SK-N-SH treated with all-trans-retinoic acid at 6 μM for 48 hours (cell line): ENCODE data around the gene GRM4.

Experiments used
- ATAC-seq: fragments of 200-7000 bp; cut with Tn5 transposase; 3 replicates; pipeline ENCODE4 v1.9.1; 2020; ENCODE audit warnings: mild to moderate bottlenecking, moderate library complexity
- ARNTL ChIP-seq: fragments of 450-650 bp; formaldehyde crosslinking; IDR thresholded peaks from 2 replicates; pipeline ENCODE4 v1.5.0; 2020; ENCODE audit warnings: low read depth, mild to moderate bottlenecking, moderate library complexity, borderline replicate concordance
- BACH2 ChIP-seq: fragments of 250-450 bp; sonication (Bioruptor Pico); IDR thresholded peaks from 2 replicates; pipeline ENCODE4 v1.9.0; 2021; ENCODE audit warnings: mild to moderate bottlenecking, borderline replicate concordance
- CSDC2 ChIP-seq: fragments of 250-450 bp; sonication (Bioruptor Pico); IDR thresholded peaks from 2 replicates; pipeline ENCODE4 v1.5.0; 2020; ENCODE audit warnings: mild to moderate bottlenecking, moderate library complexity
- ESRRG ChIP-seq: fragments of 250-450 bp; sonication (Bioruptor Pico); IDR thresholded peaks from 2 replicates; pipeline ENCODE4 v1.6.1; 2021; ENCODE audit warnings: mild to moderate bottlenecking
- GLIS3 ChIP-seq: fragments of 250-450 bp; sonication (Bioruptor Pico); IDR thresholded peaks from 2 replicates; pipeline ENCODE4 v1.5.0; 2020; ENCODE audit warnings: mild to moderate bottlenecking, moderate library complexity
- ISL1 ChIP-seq: fragments of 250-450 bp; sonication (Bioruptor Pico); IDR thresholded peaks from 2 replicates; pipeline ENCODE4 v2.1.2; 2022; ENCODE audit warnings: mild to moderate bottlenecking, moderate library complexity
- PPARA ChIP-seq: fragments of 250-450 bp; sonication (Bioruptor Pico); IDR thresholded peaks from 2 replicates; pipeline ENCODE4 v1.5.0; 2020; ENCODE audit warnings: mild to moderate bottlenecking, borderline replicate concordance
- RARB ChIP-seq: fragments of 250-450 bp; sonication (Bioruptor Pico); IDR thresholded peaks from 2 replicates; pipeline ENCODE4 v1.8.0; 2021; ENCODE audit warnings: mild to moderate bottlenecking, moderate library complexity
- SNAI2 ChIP-seq: fragments of 250-450 bp; sonication (Bioruptor Pico); IDR thresholded peaks from 2 replicates; pipeline ENCODE4 v1.5.0; 2020; ENCODE audit warnings: mild to moderate bottlenecking, moderate library complexity
- TCF4 ChIP-seq: fragments of 250-450 bp; sonication (Bioruptor Pico); IDR thresholded peaks from 2 replicates; pipeline ENCODE4 v1.8.0; 2021; ENCODE audit warnings: mild to moderate bottlenecking, moderate library complexity, borderline replicate concordance
- TOX ChIP-seq: fragments of 250-450 bp; sonication (Bioruptor Pico); IDR thresholded peaks from 2 replicates; pipeline ENCODE4 v1.8.0; 2021; ENCODE audit warnings: mild to moderate bottlenecking, moderate library complexity, borderline replicate concordance
- ZC3H10 ChIP-seq: fragments of 250-450 bp; sonication (Bioruptor Pico); IDR thresholded peaks from 2 replicates; pipeline ENCODE4 v1.5.1; 2021; ENCODE audit warnings: mild to moderate bottlenecking, moderate library complexity
- ZFP3 ChIP-seq: fragments of 250-450 bp; sonication (Bioruptor Pico); IDR thresholded peaks from 2 replicates; pipeline ENCODE4 v1.5.0; 2020; ENCODE audit warnings: mild to moderate bottlenecking, moderate library complexity
- ZFP30 ChIP-seq: fragments of 450-650 bp; formaldehyde crosslinking; IDR thresholded peaks from 2 replicates; pipeline ENCODE4 v1.5.0; 2022; ENCODE audit warnings: mild to moderate bottlenecking, moderate library complexity
- ZNF565 ChIP-seq: fragments of 450-650 bp; formaldehyde crosslinking; conservative IDR thresholded peaks from 2 replicates; pipeline ENCODE4 v1.5.0; 2020; ENCODE audit warnings: low read depth, mild to moderate bottlenecking, moderate library complexity
- ZNF70 ChIP-seq: fragments of 450-650 bp; formaldehyde crosslinking; IDR thresholded peaks from 2 replicates; pipeline ENCODE4 v1.5.0; 2020; ENCODE audit warnings: mild to moderate bottlenecking, moderate library complexity
- ZNF8 ChIP-seq: fragments of 450-650 bp; formaldehyde crosslinking; IDR thresholded peaks from 2 replicates; pipeline ENCODE4 v1.5.0; 2020; ENCODE audit warnings: mild to moderate bottlenecking, moderate library complexity
- TF ChIP-seq, protein P1 (sequence below): fragments of 250-450 bp; sonication (Bioruptor Pico); IDR thresholded peaks from 2 replicates; pipeline ENCODE4 v1.5.0; 2020; ENCODE audit warnings: mild to moderate bottlenecking, moderate library complexity
- TF ChIP-seq, protein P2 (sequence below): fragments of 250-450 bp; sonication (Bioruptor Pico); IDR thresholded peaks from 2 replicates; pipeline ENCODE4 v1.5.1; 2020; ENCODE audit warnings: low read depth, mild to moderate bottlenecking, moderate library complexity
- TF ChIP-seq, protein P3 (sequence below): fragments of 250-450 bp; sonication (Bioruptor Pico); IDR thresholded peaks from 2 replicates; pipeline ENCODE4 v1.5.1; 2021; ENCODE audit warnings: mild to moderate bottlenecking, moderate library complexity
- TF ChIP-seq, protein P4 (sequence below): fragments of 250-450 bp; sonication (Bioruptor Pico); IDR thresholded peaks from 2 replicates; pipeline ENCODE4 v1.8.0; 2021; ENCODE audit warnings: low read depth, mild to moderate bottlenecking, moderate library complexity, borderline replicate concordance
- TF ChIP-seq, protein P5 (sequence below): fragments of 250-450 bp; sonication (Bioruptor Pico); IDR thresholded peaks from 2 replicates; pipeline ENCODE4 v1.8.0; 2020; ENCODE audit warnings: mild to moderate bottlenecking, moderate library complexity, borderline replicate concordance

Gene GRM4

DNA sequence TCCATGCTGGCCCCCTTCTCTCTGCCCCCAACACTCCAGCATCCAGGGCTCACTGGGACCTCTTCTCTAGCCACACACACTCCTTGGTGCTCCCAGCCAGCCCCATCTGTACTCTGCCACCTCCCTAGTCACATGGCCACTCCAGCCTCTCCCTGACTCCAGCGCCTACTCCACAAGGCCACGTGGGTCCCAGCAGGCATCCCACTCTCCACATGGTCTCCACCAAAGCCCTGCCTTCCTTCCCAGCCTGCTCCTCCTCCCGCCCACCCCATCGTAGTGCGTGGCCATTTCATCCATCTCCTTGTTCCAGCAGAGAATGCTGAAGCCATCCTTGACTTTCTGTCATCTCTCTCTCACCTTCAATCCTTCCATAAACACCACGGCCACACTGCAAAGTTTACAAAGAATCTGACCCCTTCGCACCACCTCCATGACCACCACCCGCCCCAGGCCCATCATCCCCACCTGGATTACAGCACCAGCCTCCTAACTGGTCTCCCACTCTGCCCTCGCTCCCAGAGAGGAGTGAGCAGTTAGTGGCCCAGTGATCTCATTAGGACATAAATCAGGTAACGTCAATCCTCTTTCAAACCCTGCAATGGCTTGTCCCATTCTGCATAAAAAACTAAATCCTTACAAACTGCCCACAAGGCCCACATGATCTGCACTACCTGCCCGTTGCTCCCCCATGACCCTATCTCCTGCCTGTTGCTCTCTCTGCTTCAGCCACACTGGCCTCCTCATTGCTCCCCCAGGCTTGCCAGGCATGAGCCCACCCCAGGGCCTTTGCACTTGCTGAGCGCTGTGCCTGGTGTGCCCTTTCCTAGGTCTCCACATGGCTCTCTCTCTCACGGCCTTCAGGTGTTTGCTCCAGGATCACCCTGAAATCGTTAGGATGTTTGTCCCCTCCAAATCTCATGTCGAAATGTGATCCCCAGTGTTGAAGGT is 96.2 kb downstream of the GRM4 start:
- no peak for ATAC-seq
- TF ChIP-seq RARB (CRISPR knock-in tag) (no peak), GLIS3 (CRISPR knock-in tag) (no peak), BACH2 (CRISPR knock-in tag) (no peak), ISL1 (CRISPR knock-in tag) (no peak), ZNF70 (CRISPR knock-in tag) (no peak), TOX (no peak), ZNF8 (CRISPR knock-in tag) (no peak), ZFP3 (CRISPR knock-in tag) (no peak), ESRRG (CRISPR knock-in tag) (no peak), ZFP30 (CRISPR knock-in tag) (no peak)
- TF ChIP-seq, protein P1, sequence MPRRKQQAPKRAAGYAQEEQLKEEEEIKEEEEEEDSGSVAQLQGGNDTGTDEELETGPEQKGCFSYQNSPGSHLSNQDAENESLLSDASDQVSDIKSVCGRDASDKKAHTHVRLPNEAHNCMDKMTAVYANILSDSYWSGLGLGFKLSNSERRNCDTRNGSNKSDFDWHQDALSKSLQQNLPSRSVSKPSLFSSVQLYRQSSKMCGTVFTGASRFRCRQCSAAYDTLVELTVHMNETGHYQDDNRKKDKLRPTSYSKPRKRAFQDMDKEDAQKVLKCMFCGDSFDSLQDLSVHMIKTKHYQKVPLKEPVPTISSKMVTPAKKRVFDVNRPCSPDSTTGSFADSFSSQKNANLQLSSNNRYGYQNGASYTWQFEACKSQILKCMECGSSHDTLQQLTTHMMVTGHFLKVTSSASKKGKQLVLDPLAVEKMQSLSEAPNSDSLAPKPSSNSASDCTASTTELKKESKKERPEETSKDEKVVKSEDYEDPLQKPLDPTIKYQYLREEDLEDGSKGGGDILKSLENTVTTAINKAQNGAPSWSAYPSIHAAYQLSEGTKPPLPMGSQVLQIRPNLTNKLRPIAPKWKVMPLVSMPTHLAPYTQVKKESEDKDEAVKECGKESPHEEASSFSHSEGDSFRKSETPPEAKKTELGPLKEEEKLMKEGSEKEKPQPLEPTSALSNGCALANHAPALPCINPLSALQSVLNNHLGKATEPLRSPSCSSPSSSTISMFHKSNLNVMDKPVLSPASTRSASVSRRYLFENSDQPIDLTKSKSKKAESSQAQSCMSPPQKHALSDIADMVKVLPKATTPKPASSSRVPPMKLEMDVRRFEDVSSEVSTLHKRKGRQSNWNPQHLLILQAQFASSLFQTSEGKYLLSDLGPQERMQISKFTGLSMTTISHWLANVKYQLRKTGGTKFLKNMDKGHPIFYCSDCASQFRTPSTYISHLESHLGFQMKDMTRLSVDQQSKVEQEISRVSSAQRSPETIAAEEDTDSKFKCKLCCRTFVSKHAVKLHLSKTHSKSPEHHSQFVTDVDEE (CRISPR knock-in tag), result no peak

DNA sequence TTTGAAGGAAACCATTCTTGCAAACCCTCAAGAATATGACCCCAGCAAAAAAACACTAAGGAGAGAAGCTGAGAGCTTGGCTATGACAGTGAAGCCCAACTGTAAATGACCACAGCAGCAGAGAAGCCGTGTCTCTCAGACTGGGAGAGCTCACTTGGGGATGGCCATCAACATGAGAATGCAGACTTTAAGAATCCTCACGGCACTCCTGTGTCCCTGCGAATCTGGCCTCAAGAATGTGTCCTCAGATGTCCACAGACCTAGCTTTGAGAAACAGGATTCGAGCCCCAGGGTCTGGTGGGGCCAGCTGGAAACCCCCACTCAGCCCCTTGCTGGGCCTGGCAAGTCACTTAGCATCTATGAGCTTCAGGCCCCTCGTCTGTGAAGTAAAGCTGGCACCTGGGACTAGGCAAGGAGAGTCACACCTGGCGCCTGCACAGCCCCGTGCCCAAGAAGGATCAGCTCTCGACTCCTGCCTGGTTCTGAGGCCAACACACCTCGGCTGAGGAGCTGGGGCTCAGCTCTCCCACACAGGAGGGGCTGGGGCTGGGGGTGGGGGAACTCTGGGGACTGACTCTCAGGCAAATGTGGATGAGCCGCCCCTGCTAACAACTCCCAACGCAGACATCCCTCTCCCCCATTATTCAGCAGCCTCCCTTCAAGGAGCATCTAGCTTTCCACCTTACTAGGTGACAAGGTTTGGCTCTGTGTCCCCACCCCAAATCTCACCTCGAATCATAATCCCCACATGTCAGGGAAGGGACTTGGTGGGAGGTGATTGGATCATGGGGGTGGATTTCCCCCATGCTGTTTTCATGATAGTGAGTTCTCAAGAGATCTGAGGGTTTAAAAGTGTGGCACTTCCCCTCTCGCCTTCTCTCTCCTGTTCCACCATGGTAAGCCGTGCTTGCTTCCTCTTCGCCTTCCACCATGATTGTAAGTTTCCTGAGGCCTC is 97.7 kb downstream of the GRM4 start:
- no peak for ATAC-seq
- TF ChIP-seq ARNTL (CRISPR knock-in tag) (no peak), ZNF8 (CRISPR knock-in tag) (no peak)

DNA sequence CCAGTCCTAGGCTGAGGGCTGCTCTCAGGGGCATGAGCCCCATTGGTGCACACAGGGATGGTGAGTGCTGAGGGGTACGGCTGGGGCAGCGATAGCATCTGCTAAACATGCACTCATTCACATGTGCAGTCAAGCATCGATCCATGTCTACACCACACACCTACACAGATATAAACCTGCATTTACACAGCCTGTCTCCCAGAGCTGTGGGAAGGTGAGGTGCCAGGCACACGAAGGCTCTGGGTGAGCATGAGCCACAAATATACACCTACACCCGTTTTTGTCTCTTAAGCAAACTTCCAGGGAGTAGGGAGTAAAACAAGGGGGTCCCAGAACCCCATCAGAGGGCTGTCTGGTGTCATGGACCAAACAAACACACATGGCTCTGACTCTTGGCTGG is 99.3 kb downstream of the GRM4 start:
- ATAC-seq, result no peak
- TF ChIP-seq, protein P2, sequence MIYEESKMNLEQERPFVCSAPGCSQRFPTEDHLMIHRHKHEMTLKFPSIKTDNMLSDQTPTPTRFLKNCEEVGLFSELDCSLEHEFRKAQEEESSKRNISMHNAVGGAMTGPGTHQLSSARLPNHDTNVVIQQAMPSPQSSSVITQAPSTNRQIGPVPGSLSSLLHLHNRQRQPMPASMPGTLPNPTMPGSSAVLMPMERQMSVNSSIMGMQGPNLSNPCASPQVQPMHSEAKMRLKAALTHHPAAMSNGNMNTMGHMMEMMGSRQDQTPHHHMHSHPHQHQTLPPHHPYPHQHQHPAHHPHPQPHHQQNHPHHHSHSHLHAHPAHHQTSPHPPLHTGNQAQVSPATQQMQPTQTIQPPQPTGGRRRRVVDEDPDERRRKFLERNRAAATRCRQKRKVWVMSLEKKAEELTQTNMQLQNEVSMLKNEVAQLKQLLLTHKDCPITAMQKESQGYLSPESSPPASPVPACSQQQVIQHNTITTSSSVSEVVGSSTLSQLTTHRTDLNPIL (CRISPR knock-in tag), result no peak
- TF ChIP-seq, protein P3, sequence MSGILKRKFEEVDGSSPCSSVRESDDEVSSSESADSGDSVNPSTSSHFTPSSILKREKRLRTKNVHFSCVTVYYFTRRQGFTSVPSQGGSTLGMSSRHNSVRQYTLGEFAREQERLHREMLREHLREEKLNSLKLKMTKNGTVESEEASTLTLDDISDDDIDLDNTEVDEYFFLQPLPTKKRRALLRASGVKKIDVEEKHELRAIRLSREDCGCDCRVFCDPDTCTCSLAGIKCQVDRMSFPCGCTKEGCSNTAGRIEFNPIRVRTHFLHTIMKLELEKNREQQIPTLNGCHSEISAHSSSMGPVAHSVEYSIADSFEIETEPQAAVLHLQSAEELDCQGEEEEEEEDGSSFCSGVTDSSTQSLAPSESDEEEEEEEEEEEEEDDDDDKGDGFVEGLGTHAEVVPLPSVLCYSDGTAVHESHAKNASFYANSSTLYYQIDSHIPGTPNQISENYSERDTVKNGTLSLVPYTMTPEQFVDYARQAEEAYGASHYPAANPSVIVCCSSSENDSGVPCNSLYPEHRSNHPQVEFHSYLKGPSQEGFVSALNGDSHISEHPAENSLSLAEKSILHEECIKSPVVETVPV (CRISPR knock-in tag), result no peak
- TF ChIP-seq BACH2 (CRISPR knock-in tag) (no peak), CSDC2 (CRISPR knock-in tag) (no peak), ZFP3 (CRISPR knock-in tag) (no peak), ISL1 (CRISPR knock-in tag) (no peak), ZFP30 (CRISPR knock-in tag) (no peak), TOX (no peak), ZNF70 (CRISPR knock-in tag) (no peak), TCF4 (CRISPR knock-in tag) (no peak), SNAI2 (CRISPR knock-in tag) (no peak), PPARA (CRISPR knock-in tag) (no peak), RARB (CRISPR knock-in tag) (no peak), ARNTL (CRISPR knock-in tag) (no peak), ZNF565 (CRISPR knock-in tag) (no peak), ZC3H10 (CRISPR knock-in tag) (no peak)
- TF ChIP-seq, protein P4, sequence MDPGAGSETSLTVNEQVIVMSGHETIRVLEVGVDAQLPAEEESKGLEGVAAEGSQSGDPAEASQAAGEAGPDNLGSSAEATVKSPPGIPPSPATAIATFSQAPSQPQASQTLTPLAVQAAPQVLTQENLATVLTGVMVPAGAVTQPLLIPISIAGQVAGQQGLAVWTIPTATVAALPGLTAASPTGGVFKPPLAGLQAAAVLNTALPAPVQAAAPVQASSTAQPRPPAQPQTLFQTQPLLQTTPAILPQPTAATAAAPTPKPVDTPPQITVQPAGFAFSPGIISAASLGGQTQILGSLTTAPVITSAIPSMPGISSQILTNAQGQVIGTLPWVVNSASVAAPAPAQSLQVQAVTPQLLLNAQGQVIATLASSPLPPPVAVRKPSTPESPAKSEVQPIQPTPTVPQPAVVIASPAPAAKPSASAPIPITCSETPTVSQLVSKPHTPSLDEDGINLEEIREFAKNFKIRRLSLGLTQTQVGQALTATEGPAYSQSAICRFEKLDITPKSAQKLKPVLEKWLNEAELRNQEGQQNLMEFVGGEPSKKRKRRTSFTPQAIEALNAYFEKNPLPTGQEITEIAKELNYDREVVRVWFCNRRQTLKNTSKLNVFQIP (CRISPR knock-in tag), result no peak
- TF ChIP-seq, protein P5, sequence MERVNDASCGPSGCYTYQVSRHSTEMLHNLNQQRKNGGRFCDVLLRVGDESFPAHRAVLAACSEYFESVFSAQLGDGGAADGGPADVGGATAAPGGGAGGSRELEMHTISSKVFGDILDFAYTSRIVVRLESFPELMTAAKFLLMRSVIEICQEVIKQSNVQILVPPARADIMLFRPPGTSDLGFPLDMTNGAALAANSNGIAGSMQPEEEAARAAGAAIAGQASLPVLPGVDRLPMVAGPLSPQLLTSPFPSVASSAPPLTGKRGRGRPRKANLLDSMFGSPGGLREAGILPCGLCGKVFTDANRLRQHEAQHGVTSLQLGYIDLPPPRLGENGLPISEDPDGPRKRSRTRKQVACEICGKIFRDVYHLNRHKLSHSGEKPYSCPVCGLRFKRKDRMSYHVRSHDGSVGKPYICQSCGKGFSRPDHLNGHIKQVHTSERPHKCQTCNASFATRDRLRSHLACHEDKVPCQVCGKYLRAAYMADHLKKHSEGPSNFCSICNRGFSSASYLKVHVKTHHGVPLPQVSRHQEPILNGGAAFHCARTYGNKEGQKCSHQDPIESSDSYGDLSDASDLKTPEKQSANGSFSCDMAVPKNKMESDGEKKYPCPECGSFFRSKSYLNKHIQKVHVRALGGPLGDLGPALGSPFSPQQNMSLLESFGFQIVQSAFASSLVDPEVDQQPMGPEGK (CRISPR knock-in tag), result no peak
